NCI-H1417 (cell line): ENCODE measurements around the gene DUSP9.
"Not testable (repeated sequence)": the region's sequence is repeated elsewhere in the genome, so short reads cannot be mapped to it uniquely, and the experiment has no call there.

ENCODE experiments used
- DNase-seq, 3 experiments: peaks; one replicate each; lab custom pipeline; 2025; lab: John Stamatoyannopoulos, UW

Gene DUSP9, protein sequence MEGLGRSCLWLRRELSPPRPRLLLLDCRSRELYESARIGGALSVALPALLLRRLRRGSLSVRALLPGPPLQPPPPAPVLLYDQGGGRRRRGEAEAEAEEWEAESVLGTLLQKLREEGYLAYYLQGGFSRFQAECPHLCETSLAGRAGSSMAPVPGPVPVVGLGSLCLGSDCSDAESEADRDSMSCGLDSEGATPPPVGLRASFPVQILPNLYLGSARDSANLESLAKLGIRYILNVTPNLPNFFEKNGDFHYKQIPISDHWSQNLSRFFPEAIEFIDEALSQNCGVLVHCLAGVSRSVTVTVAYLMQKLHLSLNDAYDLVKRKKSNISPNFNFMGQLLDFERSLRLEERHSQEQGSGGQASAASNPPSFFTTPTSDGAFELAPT

DNA sequence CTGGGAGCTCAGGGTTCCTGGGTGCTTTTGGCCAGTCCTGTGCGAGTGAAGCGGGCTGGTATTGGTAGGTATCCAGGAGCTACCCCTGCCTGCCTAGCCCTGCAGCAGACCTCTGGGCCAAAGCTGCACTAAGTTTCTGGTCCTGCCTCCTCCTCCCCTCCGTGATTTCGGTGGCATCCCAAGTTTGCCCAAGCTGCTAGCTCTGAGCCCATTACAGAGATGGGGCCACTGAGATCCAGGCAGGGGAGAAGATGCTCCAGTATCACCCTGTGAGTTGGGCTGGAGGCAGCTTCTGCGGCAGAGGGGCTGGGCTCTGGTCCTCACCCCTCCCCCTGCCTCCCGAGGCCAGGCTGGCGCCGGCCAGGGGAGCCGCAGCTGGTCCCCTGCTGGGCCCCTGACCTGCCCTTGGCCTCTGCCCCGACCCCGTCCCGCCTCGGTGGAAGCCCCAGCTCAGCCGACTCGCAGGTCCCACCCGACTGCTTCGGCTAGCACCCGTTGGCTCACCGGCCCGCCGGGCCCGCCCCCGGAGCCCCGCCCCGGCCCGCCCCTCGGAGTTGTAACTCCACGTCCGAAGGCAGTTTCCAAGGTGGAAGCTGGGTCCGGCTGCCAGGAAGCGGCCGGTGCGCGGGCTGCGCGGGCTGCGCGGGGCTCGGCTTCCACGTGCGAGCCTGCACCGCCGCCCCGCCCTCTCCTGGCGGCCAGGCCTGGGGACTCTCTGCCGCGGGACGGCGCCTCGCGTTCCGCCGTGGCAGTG, at the start of gene DUSP9:
DUSP9 (plus strand) TSS at position 584 of the 754 bp plus-strand sequence. CDS start 751 bp downstream, outside the sequence.
- peak; percentile 17 to 27 (median 19) for DNase-seq

DNA sequence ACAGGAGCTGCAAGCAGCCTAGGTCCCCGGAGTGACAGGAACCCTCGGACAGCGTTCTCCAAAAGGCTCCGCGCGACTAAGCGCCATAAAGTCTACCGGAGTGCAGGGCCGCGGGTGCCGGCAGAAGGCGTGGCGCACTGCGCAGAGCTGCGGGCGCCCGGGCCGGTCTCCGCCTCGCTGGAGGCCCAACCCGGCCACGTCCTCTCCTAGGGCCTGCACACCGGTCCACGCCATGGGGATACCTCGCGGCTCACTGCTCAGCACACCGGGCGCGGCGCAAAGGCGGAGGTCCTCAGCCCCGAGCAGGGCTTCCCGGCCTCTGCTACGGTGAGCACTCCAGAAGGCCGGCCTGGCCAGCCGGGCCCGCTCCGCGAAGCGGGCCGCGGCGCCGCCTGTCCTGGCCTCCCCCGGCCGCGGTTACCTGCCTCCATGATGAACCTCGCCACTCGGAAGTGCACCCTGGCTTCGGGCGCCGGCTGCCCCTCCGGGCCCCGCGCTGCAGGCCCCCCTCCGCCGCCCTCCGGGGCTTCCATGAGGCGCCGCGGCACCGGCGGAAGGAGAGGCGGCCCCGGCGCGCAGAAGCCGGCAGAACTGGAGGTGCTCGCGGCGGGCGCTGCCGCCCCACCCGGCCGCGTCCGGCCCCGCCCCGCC, 48.3 kb upstream of the DUSP9 start, which contains the start of gene CCNQ:
CCNQ (minus strand) TSS at position 599 of the 651 bp plus-strand sequence; CDS start at position 533, 66 bp downstream.
- DNase-seq: peak; percentile 40 to 82 (median 72)

DNA sequence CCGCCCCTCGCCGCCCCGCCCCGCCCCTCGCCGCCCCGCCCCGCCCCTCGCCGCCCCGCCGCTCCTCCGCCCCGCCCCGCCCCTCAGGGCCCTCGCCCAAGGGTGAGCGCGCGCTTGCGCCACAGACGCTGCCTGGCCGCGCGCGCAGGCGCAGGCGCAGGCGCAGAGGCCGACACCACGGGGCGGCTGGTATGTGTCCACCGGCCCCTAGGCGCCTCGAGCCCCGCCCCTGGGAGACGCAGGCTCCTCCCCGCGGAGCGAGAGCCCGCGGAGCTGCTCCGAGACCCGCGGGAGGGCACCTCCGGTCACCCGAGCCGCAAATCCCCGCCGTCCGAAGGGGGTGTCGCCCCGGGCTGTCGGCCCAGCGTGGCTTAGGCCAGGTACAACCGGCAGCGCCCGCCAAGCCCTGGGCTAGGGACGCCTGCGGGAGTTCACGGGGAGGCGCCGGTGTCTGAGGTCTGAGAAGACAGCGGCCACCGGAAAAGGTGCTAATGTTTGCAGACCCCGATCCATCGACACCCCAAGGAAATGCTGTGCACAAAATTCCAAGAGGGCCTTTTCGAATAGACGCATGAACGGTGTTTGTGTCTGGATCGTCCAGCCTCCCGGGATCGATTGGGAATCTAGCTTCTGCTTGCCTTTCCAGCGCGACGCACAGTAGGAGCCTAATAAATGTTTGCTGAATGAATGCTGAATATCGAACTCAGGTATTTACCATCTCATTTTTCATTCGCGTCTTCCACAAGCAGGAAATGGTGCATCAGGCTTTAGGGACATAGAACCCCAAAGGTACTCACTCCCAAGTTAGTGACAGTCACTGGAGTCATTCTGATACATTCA, 47.6 kb upstream of the DUSP9 start:
- DNase-seq: peak; percentile 88 to 96 (median 90)

DNA sequence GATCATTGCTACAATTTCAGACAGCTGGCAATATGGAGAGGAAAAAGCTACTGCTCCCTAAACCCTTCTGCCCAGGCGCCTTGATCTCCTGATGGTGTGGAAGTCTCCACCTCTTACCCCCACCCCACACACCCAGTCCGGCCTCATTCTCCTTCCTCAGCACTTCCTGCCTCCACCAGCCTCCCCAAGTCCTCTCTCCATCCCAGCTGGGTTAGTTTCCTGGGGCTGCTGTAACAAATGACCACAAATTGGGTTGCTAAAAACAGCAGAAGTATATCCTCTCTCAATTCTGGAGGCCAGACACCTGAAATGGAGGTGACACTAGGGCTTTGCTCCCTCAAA, 47.0 kb upstream of the DUSP9 start:
- no peak for DNase-seq

DNA sequence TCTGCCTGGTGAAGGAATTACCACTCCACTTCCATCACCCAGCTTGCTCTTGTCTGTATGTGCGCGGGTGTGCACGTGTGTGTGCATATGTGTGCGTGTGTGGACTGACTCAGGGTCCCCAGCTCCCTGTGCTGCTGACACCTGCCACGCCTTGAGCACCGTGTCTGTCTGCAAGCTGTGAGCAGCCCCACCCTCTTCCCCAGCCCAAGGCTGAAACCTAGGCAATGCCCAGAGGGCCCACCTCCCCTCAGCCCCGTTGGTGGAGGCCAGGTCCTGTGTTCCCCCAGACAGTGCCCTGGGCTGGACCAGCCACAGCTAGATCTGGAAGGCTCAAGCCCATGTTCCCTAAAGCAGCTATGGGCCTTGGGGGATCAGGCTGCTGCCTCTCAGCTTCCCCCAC, 46.1 kb upstream of the DUSP9 start:
- no peak for DNase-seq

DNA sequence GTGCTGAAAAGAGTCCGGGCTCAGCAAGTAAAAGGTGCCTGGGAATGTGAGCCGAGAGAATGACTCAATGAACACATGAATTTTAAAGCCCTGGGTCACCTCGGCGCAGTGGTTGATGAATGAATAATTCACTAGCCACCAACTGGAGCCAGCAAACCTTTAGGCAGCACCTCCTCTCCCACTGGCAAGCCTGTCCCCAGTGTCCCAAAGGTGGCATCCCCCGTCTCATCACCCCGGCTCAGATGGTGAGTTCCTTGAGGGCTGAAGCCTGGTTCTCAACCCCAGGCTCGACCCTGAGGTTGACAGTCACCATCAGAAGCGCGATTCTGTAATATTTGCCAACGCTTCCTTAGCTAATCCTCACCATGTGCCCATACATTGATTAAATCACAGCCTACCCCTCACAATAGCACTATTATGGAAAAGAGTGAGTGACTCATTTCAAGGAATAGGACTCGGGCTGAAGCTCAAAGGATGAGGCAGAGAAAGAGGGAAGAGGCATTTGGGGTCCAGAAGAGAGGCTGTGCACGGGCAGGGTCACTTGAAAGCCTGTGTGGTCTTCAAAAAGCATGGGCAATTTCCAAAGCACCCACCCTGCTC, 45.4 kb upstream of the DUSP9 start:
- no peak for DNase-seq

DNA sequence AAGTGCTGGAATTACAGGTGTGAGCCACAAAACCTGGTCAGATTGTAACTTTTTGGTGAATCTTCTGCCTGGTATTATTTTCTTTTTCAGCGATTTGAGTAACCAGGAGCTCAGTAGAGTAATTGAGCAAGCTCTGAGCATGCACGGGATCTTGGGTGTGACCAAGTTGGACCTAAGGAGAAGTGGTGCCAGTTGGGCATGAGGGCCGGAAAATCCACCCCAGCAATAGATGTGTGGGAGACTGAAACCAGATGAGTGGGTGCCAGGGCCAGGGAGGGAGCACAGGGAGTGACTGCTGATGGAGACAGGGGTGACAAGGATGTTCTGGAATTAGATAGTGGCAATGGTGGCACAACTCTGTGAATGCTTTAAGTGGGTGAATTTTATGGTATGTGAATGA, 44.4 kb upstream of the DUSP9 start:
- DNase-seq: no peak

DNA sequence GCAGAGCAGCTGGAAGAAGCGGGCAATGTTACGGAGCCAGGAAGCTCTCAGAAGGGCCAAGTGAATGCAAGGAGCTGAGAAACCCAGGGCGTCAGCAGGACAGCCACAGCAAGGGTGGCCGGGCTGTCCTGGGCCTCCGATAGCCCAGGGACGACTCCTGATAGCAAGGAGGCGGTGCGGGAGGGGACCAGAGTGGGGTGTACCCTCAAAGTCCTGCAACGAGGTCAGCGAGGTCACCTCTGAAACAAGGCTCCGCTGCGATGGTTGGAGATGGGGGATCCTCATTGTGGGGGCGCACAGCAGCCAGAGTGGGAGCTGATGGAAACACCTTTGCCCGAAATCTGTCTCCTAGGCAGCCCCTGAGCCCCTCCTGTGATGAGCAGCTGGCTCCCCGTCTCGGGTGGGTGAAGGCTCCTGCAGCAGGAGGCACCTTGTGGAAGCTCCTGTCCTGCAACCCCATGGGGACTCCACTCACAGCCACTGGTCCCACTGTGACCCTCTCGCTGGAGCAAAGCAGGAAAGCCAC, 43.8 kb upstream of the DUSP9 start:
- no peak for DNase-seq

DNA sequence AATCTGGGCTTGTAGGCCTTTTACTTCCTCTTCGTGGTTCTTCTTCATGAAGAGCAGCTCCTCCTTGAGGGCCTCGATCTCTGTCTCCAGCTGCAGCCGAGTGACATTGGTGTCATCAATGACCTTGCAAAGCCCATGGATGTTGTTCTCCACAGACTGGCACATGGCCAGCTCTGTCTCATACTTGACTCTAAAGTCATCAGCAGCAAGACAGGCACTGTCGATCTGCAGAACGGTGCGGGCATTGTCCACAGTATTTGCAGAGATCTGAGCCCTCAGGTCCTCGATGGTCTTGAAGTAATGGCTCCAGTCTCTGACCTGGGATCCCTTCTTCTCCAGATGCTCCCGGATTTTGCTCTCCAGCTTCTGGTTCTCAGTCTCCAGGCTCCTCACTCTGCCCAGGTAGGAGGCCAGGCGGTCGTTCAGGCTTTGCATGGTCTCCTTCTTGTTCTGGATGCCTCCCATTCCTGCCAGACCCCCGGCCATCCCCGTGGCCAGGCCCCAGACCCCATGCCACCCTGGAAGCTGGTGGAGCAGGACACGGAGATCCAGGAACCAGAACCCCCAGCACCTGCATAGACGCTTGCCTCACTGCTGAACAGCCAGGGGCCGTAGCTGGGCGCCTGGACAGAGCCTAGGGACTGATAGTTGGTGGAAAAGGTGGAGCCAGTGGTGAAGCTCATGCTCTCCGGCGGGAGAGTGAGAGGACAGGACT, 42.2 kb upstream of the DUSP9 start:
- not testable (repeated sequence) for DNase-seq

DNA sequence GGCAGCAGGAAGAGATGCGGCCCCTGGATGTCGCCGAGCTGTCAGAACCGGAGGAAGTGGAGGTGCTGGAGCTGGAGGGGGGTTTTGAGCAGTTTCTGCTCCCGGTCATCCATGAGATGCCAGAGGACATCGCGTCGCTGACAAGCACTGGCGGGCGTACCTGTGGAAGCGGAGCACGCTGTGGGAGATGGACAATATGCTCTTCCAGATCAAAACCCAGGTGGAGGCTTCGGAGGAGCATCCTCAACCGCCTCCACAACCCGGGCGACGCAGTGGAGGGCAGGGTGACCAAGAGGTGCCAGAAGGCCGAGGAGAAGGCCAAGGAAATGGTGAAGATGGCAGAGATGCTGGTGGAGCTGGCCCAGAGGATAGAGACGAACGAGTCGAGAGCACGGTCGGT, 40.5 kb upstream of the DUSP9 start:
- DNase-seq: no peak

DNA sequence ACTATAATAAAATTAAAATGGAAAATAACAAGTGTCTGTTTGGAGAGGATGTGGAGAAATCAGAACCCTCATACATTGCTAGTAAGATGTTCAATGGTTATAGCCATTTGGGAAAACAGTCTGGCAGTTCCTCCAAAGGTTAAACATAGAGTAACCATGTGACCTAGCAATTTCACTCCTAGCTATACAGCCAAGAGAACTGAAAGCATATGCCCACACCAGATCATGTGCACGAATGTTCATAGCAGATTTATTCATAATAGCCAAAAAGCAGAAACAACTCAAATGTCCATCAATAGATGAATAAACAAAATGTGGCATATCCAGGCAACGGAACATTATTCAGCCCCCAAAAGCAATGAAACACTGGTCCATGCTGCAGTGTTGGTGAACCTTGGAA, 38.6 kb upstream of the DUSP9 start:
- DNase-seq: no peak

DNA sequence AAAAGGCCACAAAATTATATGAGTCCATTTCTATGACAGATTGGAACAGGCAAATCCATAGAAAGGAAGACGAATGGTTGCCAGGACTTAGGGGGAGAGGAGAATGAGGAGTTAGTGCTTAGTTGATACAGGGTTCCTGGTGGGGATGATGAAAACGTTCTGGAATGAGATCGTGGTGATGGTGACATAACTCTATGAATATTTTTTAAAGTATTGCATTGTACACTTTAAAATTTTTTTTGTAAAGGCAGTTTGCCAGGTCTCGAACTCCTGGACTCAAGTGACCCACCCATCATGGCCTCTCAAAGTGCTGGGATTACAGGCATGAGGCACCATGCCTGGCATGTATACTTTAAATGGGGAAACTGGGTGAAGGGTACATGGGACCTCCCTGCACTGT, 38.2 kb upstream of the DUSP9 start:
- no peak for DNase-seq

DNA sequence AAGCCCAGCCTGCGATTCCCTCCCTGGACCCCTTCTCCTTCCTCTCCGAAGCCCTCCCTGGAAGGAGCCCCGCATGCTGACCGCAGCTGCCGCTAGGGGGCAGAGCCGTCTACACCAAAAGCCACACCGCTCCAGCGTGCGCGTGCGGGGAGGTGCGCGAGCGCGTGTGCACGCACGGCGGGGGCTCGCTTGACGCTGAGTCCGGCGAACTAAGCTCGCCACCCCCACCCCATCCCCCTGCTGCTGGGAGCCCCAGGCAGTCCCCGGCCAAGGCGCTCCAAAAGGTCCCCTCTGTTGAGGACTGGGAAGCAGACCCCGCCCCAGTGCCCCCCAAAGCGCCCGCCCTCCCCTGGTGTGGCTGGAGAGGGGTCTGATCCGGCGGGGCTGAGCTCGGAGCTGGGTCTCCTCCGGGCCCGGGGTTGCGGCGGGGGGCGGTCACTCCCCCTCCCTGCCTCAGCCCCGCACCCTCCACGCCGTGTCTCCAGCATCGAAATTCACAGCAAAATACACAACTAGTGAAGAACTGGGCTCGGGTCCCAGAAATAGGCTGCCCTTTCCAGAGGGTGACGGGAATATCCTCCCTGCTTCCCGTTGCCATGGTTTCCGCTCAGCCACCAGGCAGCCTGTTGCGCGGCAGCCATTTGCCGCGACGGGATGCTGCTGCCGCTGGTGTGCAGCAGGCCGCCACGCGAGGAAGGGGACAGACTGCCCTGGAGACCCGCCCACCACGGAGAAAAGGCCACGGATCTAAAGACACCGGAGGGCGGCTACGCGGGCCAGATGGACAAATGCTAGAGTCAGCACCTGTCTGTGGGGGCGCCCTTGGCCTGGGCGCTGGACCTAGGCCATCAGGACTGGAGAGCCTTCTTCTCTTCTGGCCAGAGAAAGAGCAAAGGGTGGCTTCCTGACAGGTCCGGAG, 36.8 kb upstream of the DUSP9 start:
- peak; percentile 78 to 86 (median 84) for DNase-seq

DNA sequence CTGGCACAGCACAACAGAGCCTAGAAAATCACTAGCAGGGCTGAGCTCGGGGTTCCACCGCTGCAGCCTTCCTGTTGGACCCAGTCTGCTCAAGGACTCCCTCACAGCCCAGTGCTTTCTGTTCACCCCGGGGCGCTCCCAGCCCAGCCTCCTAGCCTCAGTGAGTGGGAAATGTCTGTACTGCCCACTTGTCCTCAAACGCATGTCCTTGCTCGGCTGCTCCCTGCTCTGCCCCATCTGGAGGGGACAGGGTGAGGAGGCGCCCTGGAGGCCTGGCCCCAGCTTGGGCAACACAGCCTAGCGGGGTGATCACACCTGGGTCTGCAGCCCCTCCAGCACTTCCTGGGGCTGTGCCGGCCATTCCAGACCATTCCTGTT, 36.2 kb upstream of the DUSP9 start:
- no peak for DNase-seq

DNA sequence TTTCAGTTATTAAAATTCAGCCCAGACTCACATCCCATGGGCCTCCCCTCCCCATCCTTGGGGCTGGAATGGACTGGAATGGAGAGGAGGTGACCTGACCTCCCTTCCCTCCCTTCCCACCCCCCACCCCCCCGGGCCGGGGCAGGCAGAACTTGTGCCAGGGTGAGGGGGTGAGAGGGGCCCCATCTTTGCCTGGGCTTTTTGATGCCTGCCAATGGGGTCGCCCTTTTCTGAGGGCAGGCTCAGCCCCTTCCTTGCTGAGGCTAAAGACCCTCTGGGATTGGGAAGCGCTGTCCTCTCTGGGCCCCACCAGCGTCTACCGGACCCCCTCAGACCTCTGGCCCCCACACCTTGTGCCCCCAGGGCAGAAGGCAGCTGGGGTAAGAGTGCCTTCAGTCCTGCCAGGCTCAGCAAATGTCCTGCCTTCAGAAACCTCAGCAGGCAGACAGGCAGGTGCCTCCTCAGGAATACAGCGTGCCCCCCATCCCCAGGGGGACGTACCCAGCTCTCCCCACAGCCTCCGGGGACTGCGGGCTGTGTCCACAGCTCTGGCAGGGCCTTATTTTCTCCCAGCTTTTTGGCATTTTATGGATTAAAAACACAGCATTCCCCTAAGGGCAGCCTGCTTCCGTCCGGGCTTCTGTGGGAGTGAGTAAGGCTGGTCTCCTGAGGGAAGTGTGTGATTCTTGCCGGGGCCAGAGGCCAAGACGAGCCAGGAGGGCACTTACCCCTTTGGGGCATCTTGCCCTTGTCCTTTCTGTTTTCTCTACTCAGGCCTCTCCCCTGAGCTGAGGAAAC, 35.5 kb upstream of the DUSP9 start:
- DNase-seq: no peak

DNA sequence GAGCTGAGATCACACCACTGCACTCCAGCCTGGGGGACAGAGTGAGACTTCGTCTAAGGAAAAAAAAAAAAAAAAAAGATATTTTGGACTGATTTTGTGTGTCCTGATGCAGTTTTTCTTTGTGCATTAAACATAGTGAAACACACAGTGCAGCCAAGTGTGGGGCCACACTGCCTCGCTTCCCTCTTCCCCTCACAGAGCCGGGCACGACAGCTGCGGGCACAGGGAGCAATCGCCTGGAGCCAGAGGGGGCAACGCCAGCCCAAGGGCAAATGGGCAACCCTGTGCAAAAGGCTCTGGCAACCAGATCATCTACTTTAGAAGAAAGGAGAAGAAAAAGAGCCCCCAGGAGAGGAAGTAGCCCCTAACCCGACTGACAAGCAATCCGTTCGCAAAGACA, 34.6 kb upstream of the DUSP9 start:
- DNase-seq: no peak

DNA sequence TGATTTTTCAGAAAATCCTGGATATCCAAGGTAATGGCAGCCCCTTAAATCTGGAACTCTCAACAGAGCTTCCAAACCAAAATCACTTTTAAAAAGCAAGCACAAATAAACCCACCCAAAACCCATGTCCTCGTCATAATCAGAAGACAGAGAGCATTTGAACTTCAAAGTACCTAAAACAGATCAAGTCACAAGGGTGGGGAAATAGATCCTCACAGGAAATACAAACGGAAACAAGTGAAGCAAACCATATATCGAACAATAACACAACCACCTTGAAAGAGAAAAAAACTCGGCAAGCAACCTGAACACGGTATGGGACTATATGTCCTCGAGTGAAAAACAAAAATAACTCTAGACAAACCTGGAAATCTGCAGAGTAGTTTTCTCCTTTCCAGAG, 32.2 kb upstream of the DUSP9 start:
- DNase-seq: no peak

DNA sequence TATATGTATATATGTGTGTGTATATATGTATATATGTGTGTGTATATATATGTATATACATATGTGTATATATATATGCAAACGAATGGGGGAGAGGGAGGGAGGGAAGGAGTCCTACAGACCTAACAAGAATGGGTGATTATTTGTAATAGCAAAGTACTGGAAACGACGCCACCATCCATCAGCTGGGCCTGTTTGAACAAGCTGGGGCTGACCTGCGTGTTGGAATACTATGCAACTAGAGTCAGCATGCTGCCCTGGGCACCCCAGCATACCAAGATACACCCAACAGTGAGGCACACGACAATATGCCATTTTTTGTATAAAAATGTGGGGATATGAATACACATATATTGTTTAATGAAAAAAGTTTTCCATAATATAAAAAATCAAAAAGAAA, 26.4 kb upstream of the DUSP9 start:
- DNase-seq: no peak
